Right atrium auricular region (tissue), 2 donors: ENCODE data around the gene FAM107B. TPM values are rescaled to one million over a fixed set of nuclear protein-coding genes. Genes with fewer than 3 reads are reported as not detected.

Source experiments
- DNase-seq: peaks from one replicate; pipeline ENCODE4 v3.0.0-alpha.2; 2019; ENCODE audit warnings: low spot score
- H3K27ac ChIP-seq, 2 donors: fragments of 200-600 bp; sonication (generic); 1 replicate in 1 of 2; 2 replicates in 1 of 2; pipeline ENCODE4 v1.5.1; 2016 to 2019
- H3K27me3 ChIP-seq, 2 donors: fragments of 200-600 bp; sonication (generic); one replicate each; pipeline versions ENCODE4 v1.5.1 to v1.6.0; 2017 to 2019
- H3K36me3 ChIP-seq: fragments of 200-600 bp; sonication (generic); one replicate; pipeline ENCODE4 v1.5.1; 2016
- H3K4me1 ChIP-seq, 2 donors: fragments of 200-600 bp; sonication (generic); one replicate each; pipeline versions ENCODE4 v1.5.1 to v1.6.0; 2017 to 2019
- H3K4me3 ChIP-seq, 2 donors: fragments of 200-600 bp; sonication (generic); 1 replicate in 1 of 2; 2 replicates in 1 of 2; pipeline ENCODE4 v1.5.1; 2017 to 2019; ENCODE audit warnings: mild to moderate bottlenecking in 1 of 2, moderate library complexity in 1 of 2
- H3K9me3 ChIP-seq, 2 donors: fragments of 200-600 bp; sonication (generic); one replicate each; pipeline ENCODE4 v1.5.1; 2019
- CTCF ChIP-seq, 2 donors: fragments of 200-600 bp; sonication (generic); IDR thresholded peaks; one replicate each; pipeline ENCODE4 v1.5.1; 2019; ENCODE audit warnings: antibody characterized with exemption in 2 of 2
- total RNA-seq, 2 donors: library from RNA; depleted of rRNA; stranded (reverse); fragments of >200 nt; gene quantifications; one replicate each; pipeline ENCODE4 v1.1.0, GENCODE V29; 2016

FAM107B gene
- total RNA-seq, 2 donors from 2014 or later, result 10.6 to 14.1 TPM

DNA sequence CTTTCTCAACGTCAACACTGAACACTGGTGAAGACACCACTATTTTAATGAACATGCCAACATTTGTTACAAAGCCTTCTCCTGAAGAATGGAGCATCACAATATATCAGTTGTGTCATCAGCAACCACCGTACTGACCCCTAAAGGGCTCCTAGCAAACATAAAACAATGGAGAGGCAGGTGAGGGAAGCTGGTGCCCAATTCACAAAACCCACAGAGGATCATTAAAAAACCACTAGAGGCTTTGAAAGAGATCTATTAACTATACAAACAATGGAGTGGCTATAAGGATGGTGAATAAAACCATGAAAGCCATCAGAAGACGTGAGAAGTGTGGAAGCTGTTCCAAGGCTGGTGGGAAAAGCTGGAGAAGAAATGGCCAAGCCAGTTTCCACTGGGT is 150.8 kb downstream of the FAM107B start:
- H3K4me3 ChIP-seq, result no peak overlapping the region
- no peak overlapping the region for H3K27ac ChIP-seq
- DNase-seq, result no peak
- TF ChIP-seq CTCF (IDR thresholded peaks at IDR 0.05), result no peak
- no peaks in the 10 kb centered on the region for H3K4me1 ChIP-seq
- H3K27me3 ChIP-seq, result no peaks in the 10 kb centered on the region
- H3K36me3 ChIP-seq, result no peaks in the 10 kb centered on the region
- no peaks in the 10 kb centered on the region for H3K9me3 ChIP-seq

DNA sequence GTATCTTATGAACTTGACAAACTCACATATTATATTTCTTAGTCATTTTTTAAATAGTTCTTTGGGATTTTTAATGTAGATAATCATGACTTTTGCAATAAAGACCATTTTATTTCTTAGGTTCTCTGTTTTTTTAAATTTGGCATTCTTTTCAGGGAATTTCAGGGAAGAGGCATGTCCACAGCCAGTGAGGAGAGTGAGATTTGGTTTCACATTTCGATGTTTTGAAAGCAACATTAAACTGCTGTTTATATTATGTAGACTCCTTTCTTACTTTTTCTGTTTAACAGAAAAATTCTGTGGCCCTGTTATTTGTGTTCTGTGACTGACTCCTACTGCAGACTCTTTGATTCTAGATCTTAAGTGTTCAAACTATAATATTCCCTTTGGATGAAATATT is 153.7 kb downstream of the FAM107B start:
- DNase-seq, result no peak

DNA sequence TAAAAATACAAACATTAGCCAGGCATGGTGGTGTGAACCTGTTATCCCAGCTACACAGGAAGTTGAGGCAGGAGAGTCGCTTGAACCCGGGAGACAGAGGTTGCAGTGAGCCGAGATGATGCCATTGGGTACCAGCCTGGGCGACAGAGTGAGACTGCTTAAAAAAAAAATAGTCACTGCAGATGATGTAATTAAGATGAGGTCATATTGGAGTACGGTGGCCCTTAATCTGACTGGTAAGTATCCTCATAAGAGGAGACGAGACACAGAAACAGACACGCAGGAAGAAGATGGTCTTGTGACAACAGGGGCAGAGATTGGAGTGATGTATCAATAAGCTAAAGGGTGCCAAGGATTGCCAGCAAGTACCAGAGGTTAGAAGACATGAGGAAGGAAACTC is 156.0 kb downstream of the FAM107B start:
- TF ChIP-seq CTCF (IDR thresholded peaks at IDR 0.05), result no peak
- no peaks in the 10 kb centered on the region for H3K9me3 ChIP-seq
- DNase-seq, result no peak
- no peak overlapping the region for H3K4me3 ChIP-seq
- H3K36me3 ChIP-seq, result no peaks in the 10 kb centered on the region
- no peaks in the 10 kb centered on the region for H3K4me1 ChIP-seq
- no peak overlapping the region for H3K27ac ChIP-seq
- no peaks in the 10 kb centered on the region for H3K27me3 ChIP-seq

More for the DNA sequence above, 153.7 kb downstream of the FAM107B start:
- H3K27ac ChIP-seq, result no peak overlapping the region
- H3K9me3 ChIP-seq, result no peaks in the 10 kb centered on the region
- H3K27me3 ChIP-seq, result no peaks in the 10 kb centered on the region
- no peaks in the 10 kb centered on the region for H3K36me3 ChIP-seq
- no peak for TF ChIP-seq CTCF (IDR thresholded peaks at IDR 0.05)
- H3K4me3 ChIP-seq, result no peak overlapping the region
- no peaks in the 10 kb centered on the region for H3K4me1 ChIP-seq

DNA sequence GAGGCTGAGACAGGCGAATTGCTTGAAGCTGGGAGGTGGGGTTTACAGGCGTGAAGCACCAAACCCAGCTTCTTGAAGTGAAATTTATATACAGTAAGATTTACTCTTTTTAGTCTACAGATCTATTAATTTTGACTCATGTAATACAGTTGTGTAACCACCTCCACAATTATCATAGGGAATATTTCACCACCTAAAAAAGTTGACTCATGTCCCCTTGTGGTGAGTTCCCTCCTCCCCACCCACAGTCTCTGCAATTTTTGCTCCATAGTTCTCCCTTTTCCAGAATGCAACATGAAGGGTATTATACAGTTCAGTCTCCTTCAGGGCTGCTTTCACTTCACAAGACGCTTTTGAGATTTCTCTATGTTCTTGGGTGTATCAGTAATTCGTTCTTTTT is 156.8 kb downstream of the FAM107B start:
- no peak for DNase-seq
- no peaks in the 10 kb centered on the region for H3K4me1 ChIP-seq
- H3K27me3 ChIP-seq, result no peaks in the 10 kb centered on the region
- no peak overlapping the region for H3K4me3 ChIP-seq
- TF ChIP-seq CTCF (IDR thresholded peaks at IDR 0.05), result no peak
- H3K27ac ChIP-seq, result no peak overlapping the region
- H3K36me3 ChIP-seq, result no peaks in the 10 kb centered on the region
- H3K9me3 ChIP-seq, result no peaks in the 10 kb centered on the region

DNA sequence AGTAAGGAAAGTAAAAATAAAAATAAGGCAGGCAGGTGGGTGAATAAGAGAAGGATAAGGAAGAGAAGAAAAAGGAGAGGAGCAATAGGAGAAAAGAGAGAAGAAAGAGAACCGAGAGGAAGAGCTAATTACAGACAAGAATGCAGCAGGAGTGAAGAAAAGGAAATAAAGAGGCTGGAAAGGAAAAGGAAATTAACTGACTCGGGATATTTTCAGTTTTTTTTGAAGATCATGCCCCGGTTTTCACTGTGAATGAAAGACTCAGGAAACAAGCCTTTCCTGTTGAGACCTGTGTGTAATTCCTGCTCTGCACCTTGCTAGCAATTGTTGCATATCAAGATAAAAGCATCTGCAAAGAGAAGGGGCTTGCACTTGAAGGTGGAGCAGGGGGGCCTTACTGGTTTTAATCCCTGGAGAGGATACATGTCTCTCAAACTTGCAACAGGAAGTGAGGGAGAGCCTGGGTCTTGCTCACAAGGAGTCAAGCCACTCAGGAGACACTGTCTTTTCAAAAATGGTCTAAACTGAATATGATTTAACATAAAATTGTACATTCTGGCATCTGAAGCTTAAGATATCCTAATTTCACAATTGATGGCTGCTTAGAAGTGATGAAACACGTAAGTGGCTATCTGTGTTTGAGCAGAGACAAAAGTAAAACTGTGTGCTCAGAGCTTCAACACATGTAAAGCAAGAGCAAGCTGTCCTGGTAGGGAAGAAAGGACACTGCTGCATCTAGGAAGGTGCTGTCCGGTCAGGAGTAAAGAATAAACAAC is 157.6 kb downstream of the FAM107B start:
- no peaks in the 10 kb centered on the region for H3K36me3 ChIP-seq
- H3K27me3 ChIP-seq, result no peaks in the 10 kb centered on the region
- H3K27ac ChIP-seq, result no peak overlapping the region
- no peak overlapping the region for H3K4me3 ChIP-seq
- H3K4me1 ChIP-seq, result no peaks in the 10 kb centered on the region
- TF ChIP-seq CTCF (IDR thresholded peaks at IDR 0.05), result no peak
- no peaks in the 10 kb centered on the region for H3K9me3 ChIP-seq
- DNase-seq, result no peak

DNA sequence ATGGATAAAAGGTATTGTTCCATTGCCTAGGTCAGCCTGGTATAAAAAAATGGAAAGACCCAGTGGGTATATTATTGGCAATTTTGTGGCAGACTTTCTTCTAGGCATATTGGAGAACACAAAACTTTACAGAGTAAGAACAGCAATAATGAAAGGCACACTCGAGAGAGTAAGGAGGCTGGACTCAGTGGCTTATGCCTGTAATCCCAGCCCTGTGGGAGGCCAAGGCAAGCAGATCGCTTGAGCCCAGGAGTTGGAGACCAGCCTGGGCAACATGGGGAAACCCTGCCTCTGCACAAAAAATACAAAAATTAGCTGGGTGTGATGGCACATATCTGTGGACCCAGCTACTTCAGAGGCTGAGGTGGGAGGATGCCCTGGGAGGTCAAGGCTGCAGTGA is 158.2 kb downstream of the FAM107B start:
- no peak overlapping the region for H3K4me3 ChIP-seq
- H3K36me3 ChIP-seq, result no peaks in the 10 kb centered on the region
- no peak overlapping the region for H3K27ac ChIP-seq
- no peaks in the 10 kb centered on the region for H3K4me1 ChIP-seq
- no peaks in the 10 kb centered on the region for H3K9me3 ChIP-seq
- TF ChIP-seq CTCF (IDR thresholded peaks at IDR 0.05), result no peak
- no peaks in the 10 kb centered on the region for H3K27me3 ChIP-seq
- DNase-seq, result no peak
